Fibroblast of lung (primary cell): ENCODE results near the gene NEK11. TPM values are rescaled to one million over a fixed set of nuclear protein-coding genes. Genes with fewer than 3 reads are reported as not detected.

Experiments used
- DNase-seq, 2 donors: peaks; one replicate each; pipeline versions ENCODE4 v3.0.0 to v3.0.0-alpha.2; 2010; ENCODE audit warnings: low read depth in 2 of 2
- H2AFZ ChIP-seq: 2 replicates; pipeline ENCODE4 v1.5.1; 2012; ENCODE audit warnings: low read length, control low read depth, inconsistent platforms
- H3K27ac ChIP-seq: 2 replicates; pipeline ENCODE4 v1.5.1; 2011; ENCODE audit warnings: low read length, control low read depth; ENCODE audit not compliant: insufficient read depth
- H3K27me3 ChIP-seq: 2 replicates; pipeline ENCODE4 v1.5.1; 2011; ENCODE audit warnings: mild to moderate bottlenecking, low read length; ENCODE audit not compliant: control insufficient read depth, insufficient read depth
- H3K36me3 ChIP-seq: 2 replicates; pipeline ENCODE4 v1.5.1; 2011; ENCODE audit warnings: low read length; ENCODE audit not compliant: control insufficient read depth, insufficient read depth
- H3K4me1 ChIP-seq: 2 replicates; pipeline ENCODE4 v1.5.1; 2011; ENCODE audit warnings: low read length; ENCODE audit not compliant: control insufficient read depth, insufficient read depth; ENCODE audit errors: extremely low read depth
- H3K4me2 ChIP-seq: 2 replicates; pipeline ENCODE4 v1.5.1; 2011; ENCODE audit warnings: low read length, control low read depth; ENCODE audit not compliant: insufficient read depth; ENCODE audit errors: extremely low read depth
- H3K4me3 ChIP-seq, 4 experiments: fragments of 200-600 bp in 1 of 4; sonication (generic) in 1 of 4; replicated peaks in 1 of 4; 2 replicates each; pipeline ENCODE4 v1.5.1; 2011 to 2016; ENCODE audit warnings: low read length in 4 of 4, low read depth in 3 of 4, mild to moderate bottlenecking in 3 of 4, control low read depth in 2 of 4, inconsistent platforms in 1 of 4, mixed read lengths in 1 of 4; ENCODE audit not compliant: insufficient read depth in 1 of 4; ENCODE audit errors: control extremely low read depth in 1 of 4
- H3K79me2 ChIP-seq: 2 replicates; pipeline ENCODE4 v1.5.1; 2012; ENCODE audit warnings: mild to moderate bottlenecking, low read length, inconsistent platforms; ENCODE audit not compliant: control insufficient read depth, insufficient read depth
- H3K9ac ChIP-seq: 2 replicates; pipeline ENCODE4 v1.5.1; 2011; ENCODE audit warnings: mild to moderate bottlenecking, low read length, control low read depth; ENCODE audit not compliant: insufficient read depth
- H3K9me3 ChIP-seq: 2 replicates; pipeline ENCODE4 v1.5.1; 2012; ENCODE audit warnings: low read depth, low read length; ENCODE audit not compliant: control insufficient read depth, insufficient read depth
- H4K20me1 ChIP-seq: 2 replicates; pipeline ENCODE4 v1.5.1; 2011; ENCODE audit warnings: low read length; ENCODE audit not compliant: control insufficient read depth, insufficient read depth; ENCODE audit errors: extremely low read depth
- CTCF ChIP-seq, 2 donors: IDR thresholded peaks in 1 of 2; conservative IDR thresholded peaks in 1 of 2; 1 replicate in 1 of 2; 2 replicates in 1 of 2; pipeline ENCODE4 v1.5.1; 2011 to 2012; ENCODE audit warnings: low read length in 2 of 2, control low read depth in 1 of 2, inconsistent platforms in 1 of 2, low read depth in 1 of 2, mild to moderate bottlenecking in 1 of 2
- EZH2 ChIP-seq: IDR thresholded peaks from 2 replicates; pipeline ENCODE4 v1.5.1; 2012; ENCODE audit warnings: low read length, control low read depth, mild to moderate bottlenecking; ENCODE audit errors: missing control alignments
- polyA plus RNA-seq, 2 donors: library from polyadenylated mRNA; depleted of rRNA in 1 of 2; stranded (reverse) in 1 of 2; unstranded in 1 of 2; fragments of >200 nt; gene quantifications; 2 replicates each; pipeline ENCODE4 v1.2.1, GENCODE V29; 2011 to 2012; ENCODE audit warnings: missing spikeins in 1 of 2
- total RNA-seq: library from RNA; depleted of rRNA; stranded (reverse); fragments of >200 nt; gene quantifications from 2 replicates; pipeline ENCODE4 v1.2.1, GENCODE V29; 2014

NEK11 gene
- total and polyA plus RNA-seq, 2 donors (not counting 1 experiment from before 2014, with no cell fraction given): 4.3 to 13.0 TPM

GRCh38 chr3:131140891-131141290 lies 114.2 kb downstream of the NEK11 start:
- H4K20me1 ChIP-seq: no peaks in the 10 kb centered on the region
- TF ChIP-seq CTCF (conservative IDR thresholded peaks at IDR 0.05 in 1 of 2, IDR thresholded peaks at IDR 0.05 in 1 of 2; ENCODE audit: low read depth in 1 of 2, low read length in 2 of 2): no peak
- TF ChIP-seq EZH2: no peak
- DNase-seq: no peak
- H3K27me3 ChIP-seq: no peaks in the 10 kb centered on the region
- H3K4me3 ChIP-seq: no peak overlapping the region
- H3K9ac ChIP-seq: no peak overlapping the region
- H3K36me3 ChIP-seq: no peaks in the 10 kb centered on the region
- H3K4me2 ChIP-seq: no peak overlapping the region
- no peak overlapping the region for H3K27ac ChIP-seq
- no peak overlapping the region for H2AFZ ChIP-seq
- H3K9me3 ChIP-seq: no peaks in the 10 kb centered on the region
- no peaks in the 10 kb centered on the region for H3K79me2 ChIP-seq
- no peaks in the 10 kb centered on the region for H3K4me1 ChIP-seq

GRCh38 chr3:131141770-131142169 lies 115.1 kb downstream of the NEK11 start:
- H3K27me3 ChIP-seq: no peaks in the 10 kb centered on the region
- H3K36me3 ChIP-seq: no peaks in the 10 kb centered on the region
- no peak overlapping the region for H3K4me3 ChIP-seq
- no peak for DNase-seq
- no peak overlapping the region for H2AFZ ChIP-seq
- no peaks in the 10 kb centered on the region for H3K9me3 ChIP-seq
- H3K4me1 ChIP-seq: no peaks in the 10 kb centered on the region
- H3K27ac ChIP-seq: no peak overlapping the region
- no peaks in the 10 kb centered on the region for H4K20me1 ChIP-seq
- TF ChIP-seq CTCF (conservative IDR thresholded peaks at IDR 0.05 in 1 of 2, IDR thresholded peaks at IDR 0.05 in 1 of 2; ENCODE audit: low read depth in 1 of 2, low read length in 2 of 2): no peak
- no peak for TF ChIP-seq EZH2
- H3K79me2 ChIP-seq: no peaks in the 10 kb centered on the region
- no peak overlapping the region for H3K9ac ChIP-seq
- no peak overlapping the region for H3K4me2 ChIP-seq

GRCh38 chr3:131142580-131142979 lies 115.9 kb downstream of the NEK11 start:
- Histone ChIP-seq H3K36me3 (no peaks in the 10 kb centered on the region), H3K9ac (no peak overlapping the region), H3K9me3 (no peaks in the 10 kb centered on the region), H4K20me1 (no peaks in the 10 kb centered on the region), H3K27me3 (no peaks in the 10 kb centered on the region), H3K27ac (no peak overlapping the region), H3K79me2 (no peaks in the 10 kb centered on the region), H3K4me2 (no peak overlapping the region), H2AFZ (no peak overlapping the region), H3K4me1 (no peaks in the 10 kb centered on the region), H3K4me3 (no peak overlapping the region)
- DNase-seq: peak in 1 of 2 donors; percentile 4
- TF ChIP-seq CTCF (conservative IDR thresholded peaks at IDR 0.05 in 1 of 2, IDR thresholded peaks at IDR 0.05 in 1 of 2; ENCODE audit: low read depth in 1 of 2, low read length in 2 of 2): peak; percentile 12 to 20
- no peak for TF ChIP-seq EZH2
